IPS-NIHi7 (cell line): ENCODE results near the gene SCG5.

ENCODE experiments used
- DNase-seq: peaks from one replicate; pipeline ENCODE4 v3.0.0; 2012; ENCODE audit warnings: mixed read lengths; ENCODE audit errors: extremely low spot score

SCG5 gene

GRCh38 chr15:32659340-32660155 lies 18.0 kb downstream of the SCG5 start:
- no peak for DNase-seq

- no peak for DNase-seq
Measured at GRCh38 chr15:32663671-32664070, 22.2 kb downstream of the SCG5 start.

- no peak for DNase-seq
Measured at GRCh38 chr15:32664796-32665195, 23.3 kb downstream of the SCG5 start.

GRCh38 chr15:32667321-32667720 lies 25.8 kb downstream of the SCG5 start:
- DNase-seq: no peak

GRCh38 chr15:32668942-32669341 lies 27.4 kb downstream of the SCG5 start:
- DNase-seq: peak; percentile 58

GRCh38 chr15:32669896-32670611 lies 28.5 kb downstream of the SCG5 start:
- peak; percentile 35 for DNase-seq

GRCh38 chr15:32670623-32671022 lies 29.1 kb downstream of the SCG5 start:
- no peak for DNase-seq

- no peak for DNase-seq
Measured at GRCh38 chr15:32671339-32672325, 30.1 kb downstream of the SCG5 start.

GRCh38 chr15:32674681-32675080 lies 33.2 kb downstream of the SCG5 start:
- DNase-seq: no peak

GRCh38 chr15:32675466-32675865 lies 34.0 kb downstream of the SCG5 start:
- DNase-seq: no peak

GRCh38 chr15:32676169-32676568 lies 34.7 kb downstream of the SCG5 start:
- DNase-seq: no peak

GRCh38 chr15:32677238-32677750 lies 35.8 kb downstream of the SCG5 start:
- DNase-seq: no peak

GRCh38 chr15:32679298-32679690 lies 37.8 kb downstream of the SCG5 start:
- no peak for DNase-seq

- DNase-seq: no peak
Measured at GRCh38 chr15:32682569-32682968, 41.1 kb downstream of the SCG5 start.

GRCh38 chr15:32682977-32683630 lies 41.6 kb downstream of the SCG5 start:
- no peak for DNase-seq

GRCh38 chr15:32683906-32684584 lies 42.5 kb downstream of the SCG5 start:
- no peak for DNase-seq

- DNase-seq: no peak
Measured at GRCh38 chr15:32685576-32685975, 44.1 kb downstream of the SCG5 start.

- DNase-seq: no peak
Measured at GRCh38 chr15:32687556-32687955, 46.0 kb downstream of the SCG5 start.

- DNase-seq: no peak
Measured at GRCh38 chr15:32688151-32688639, 46.7 kb downstream of the SCG5 start.

- no peak for DNase-seq
Measured at GRCh38 chr15:32690941-32691688, 49.6 kb downstream of the SCG5 start.
